HG02588 (cell line): Measurements from ENCODE around the gene SLC6A6.

ENCODE experiments used
- ATAC-seq: cut with Tn5 transposase; IDR thresholded peaks from one replicate; pipeline ENCODE4 v1.9.1; 2021; ENCODE audit warnings: mild to moderate bottlenecking, moderate library complexity; ENCODE audit not compliant: unreplicated experiment

The SLC6A6 gene

DNA sequence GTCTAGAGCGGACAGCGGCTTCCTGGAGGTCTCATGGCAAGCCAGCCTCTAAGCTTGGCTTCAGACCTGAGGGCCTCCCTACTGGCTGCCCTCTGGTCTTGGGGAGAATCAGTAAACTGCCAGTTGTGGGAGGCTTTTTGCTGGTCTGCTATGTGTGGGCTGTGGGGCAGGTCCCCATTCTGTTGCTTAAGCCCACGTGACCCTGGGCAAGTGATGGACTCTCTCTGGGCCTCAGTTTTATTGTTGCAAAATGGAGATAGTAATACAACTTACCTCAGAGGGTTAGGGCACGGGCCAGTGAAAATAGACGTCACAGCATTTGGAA, 61.7 kb downstream of the SLC6A6 start:
- no peak for ATAC-seq

GRCh38 chr3:14464521-14464920, 62.1 kb downstream of the SLC6A6 start:
- no peak for ATAC-seq

- no peak for ATAC-seq
Observed at GRCh38 chr3:14465425-14465824, 63.0 kb downstream of the SLC6A6 start.

- ATAC-seq, result no peak
Observed at GRCh38 chr3:14466179-14466903, 63.9 kb downstream of the SLC6A6 start.

GRCh38 chr3:14467814-14468620, 65.6 kb downstream of the SLC6A6 start:
- no peak for ATAC-seq

DNA sequence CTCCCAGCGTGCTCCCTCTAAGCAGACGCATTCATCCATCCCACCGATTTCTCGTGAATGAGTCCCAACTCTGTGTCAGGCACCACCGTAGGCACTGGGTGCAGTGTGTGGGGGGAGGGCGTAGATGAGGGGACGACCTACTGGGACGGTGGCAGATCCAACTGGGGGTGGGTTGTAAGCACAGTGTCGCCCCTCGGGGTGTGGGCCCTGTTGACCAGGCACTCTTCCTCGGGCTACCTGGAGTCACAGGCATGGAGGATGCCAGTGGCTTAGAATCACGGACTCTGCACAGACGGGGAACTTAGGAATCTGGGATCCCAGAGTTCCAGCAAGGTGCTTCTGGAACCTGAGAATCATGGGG, 66.2 kb downstream of the SLC6A6 start:
- ATAC-seq, result no peak

DNA sequence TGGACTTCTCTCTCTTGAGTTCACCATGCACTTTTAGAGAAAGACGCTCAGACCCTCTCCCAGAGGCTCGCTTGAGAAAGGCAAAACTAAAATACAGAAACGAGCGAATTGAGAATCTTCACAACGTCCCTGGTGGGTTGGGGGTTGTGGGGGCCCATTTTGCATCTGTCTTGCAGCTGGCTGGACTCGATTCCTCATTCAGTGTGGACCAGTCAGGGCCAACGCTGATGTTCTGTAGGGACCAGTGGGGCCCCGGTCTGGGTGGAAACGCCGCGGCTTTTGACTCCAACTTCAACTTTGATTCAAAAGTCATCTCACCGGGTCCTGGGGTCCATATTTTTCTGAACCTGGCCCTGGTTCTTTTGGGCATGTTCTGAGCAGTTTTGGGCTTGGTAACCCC, 68.1 kb downstream of the SLC6A6 start:
- no peak for ATAC-seq

- no peak for ATAC-seq
Observed at GRCh38 chr3:14471016-14471415, 68.6 kb downstream of the SLC6A6 start.

- ATAC-seq, result no peak
Observed at GRCh38 chr3:14471690-14472089, 69.3 kb downstream of the SLC6A6 start.

- no peak for ATAC-seq
Observed at GRCh38 chr3:14472471-14473351, 70.3 kb downstream of the SLC6A6 start.

GRCh38 chr3:14473411-14473891, 71.0 kb downstream of the SLC6A6 start:
- no peak for ATAC-seq

DNA sequence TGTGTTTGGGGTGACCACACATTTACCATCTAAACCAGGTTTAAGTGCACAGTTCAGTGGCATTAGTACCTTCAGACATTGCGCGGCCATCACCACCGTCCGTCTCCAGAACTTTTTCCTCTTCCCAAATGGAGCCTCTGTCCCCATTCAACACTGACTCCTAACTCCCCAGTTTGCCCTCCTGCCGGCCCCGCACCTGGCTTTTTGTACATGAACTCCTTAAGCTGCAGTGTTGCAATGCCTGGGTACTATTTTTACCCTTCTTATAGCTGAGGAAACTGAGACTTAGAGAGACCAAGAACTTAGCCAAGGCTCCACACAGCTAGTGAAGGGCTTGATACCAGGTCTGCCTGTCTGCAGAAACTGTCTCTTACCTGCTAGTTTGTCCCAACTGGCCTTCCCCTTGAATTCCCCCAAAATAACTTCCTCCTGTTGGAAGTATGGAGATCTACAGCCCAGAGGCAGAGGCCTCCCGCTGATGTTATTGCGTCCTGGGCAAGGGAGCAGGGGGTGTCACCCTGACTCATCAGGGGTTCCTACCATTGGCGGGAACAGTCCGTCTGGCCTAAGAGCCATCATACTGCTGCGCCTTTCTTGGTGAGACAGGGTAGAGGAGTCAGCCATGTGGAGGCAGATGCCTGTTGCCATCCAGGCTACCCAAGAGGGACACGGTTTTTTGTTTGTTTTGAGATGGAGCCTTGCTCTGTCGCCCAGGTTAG, 72.1 kb downstream of the SLC6A6 start:
- ATAC-seq, result no peak

GRCh38 chr3:14475621-14476020, 73.2 kb downstream of the SLC6A6 start:
- no peak for ATAC-seq

DNA sequence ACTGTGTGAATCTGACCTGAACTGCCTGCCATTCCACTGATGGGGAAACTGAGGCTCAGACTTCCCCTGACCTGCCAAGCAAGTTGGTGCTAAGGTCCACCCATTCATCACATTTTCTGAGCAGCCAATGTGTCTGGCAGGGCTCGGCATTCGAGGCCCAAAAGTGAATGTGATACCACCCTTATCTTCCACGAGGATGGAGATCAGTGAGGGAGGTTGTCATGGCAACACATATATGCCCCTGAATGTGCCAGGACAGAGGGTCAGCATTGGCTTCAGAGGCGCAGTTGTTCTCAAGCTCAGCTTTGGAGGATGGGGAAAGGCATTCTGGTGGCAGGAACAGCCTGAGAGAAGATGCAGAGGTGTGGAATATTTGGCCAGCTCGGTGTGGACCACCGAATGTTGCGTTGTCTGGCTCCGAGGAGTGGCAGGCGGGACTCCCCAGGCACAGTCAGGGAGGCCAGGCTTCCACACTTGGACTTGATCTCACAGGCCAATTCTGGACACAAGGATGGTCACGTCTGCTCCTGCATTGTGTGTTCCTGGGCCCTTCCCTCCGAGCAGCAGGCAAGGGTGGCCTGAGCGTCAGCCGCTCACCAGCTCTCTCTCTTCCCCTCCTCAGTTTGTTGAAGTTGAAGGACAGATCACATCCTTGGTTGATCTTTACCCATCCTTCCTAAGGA, 74.3 kb downstream of the SLC6A6 start:
- no peak for ATAC-seq

DNA sequence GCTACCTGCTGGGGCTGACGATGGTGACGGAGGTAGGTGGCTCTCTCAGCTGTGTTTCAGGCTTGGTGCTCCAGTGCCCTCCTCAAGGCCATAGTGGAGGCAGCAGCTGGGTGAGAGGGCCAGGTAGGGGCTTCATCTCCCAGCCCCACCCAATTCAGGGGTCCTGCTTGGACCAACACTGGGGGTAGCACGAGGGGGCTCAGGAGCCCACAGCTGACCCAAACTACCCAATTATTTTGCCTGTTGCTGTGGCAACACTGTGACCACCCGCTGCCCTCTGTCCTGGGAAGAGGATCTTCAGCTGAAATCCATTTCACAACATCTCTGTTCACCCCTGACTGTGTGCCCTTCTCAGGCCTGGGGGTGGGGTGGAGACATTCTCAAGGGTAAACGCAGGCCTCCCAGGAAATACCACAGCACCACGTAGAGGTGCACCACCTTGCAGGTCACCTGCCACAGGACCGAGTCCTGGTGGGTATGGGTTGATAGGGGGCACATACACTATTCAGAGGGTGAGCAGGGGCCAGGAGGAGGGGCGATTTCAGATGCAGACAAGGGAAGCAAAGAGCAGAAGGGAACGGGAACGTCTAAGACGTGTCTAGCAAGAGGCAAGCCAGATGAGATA, 75.0 kb downstream of the SLC6A6 start:
- ATAC-seq, result no peak

DNA sequence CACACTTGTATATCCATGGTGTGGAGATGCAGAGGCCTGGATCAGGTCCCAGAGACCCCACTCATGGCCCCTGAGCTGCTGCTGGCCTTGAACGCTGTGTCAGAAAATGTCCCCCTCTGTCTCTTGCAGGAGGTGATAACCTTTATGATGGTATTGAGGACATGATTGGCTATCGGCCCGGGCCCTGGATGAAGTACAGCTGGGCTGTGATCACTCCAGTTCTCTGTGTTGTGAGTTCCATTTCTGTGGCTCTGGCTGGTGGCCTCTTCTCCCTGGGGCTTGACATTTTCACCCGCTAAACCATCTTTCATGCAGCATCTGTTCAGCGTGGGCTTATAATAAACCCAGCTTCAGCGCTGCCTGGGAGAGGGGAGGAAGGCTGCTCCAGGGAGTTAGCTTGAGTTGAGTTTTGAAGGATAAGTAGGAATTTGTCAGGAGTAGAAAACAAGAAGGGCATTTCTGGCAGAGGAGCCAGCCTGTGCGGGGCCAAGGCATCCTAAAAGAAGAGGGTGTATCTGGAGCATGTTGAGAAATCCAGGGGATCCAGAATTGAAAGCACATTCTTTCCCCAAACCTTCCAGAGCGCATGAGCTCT, 76.6 kb downstream of the SLC6A6 start:
- no peak for ATAC-seq

DNA sequence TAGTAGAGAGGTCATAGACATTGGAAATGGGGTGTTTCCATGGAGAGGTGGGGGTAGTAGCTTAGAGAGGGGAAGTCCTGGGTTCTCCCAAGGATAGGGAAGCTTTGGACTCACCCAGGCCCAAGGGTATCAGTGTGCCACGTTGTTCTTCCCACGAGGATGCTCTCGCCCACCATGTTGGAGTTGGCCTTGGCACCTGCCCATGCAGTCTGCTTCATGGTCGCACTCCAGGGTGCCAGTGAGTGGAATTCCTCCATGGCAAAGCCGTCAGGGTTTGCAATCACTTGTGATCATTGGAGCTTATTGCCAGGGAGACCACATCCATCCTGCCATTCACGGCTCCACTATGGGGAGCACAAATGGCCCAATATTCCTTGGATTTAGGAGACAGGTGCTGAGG, 77.2 kb downstream of the SLC6A6 start:
- no peak for ATAC-seq

DNA sequence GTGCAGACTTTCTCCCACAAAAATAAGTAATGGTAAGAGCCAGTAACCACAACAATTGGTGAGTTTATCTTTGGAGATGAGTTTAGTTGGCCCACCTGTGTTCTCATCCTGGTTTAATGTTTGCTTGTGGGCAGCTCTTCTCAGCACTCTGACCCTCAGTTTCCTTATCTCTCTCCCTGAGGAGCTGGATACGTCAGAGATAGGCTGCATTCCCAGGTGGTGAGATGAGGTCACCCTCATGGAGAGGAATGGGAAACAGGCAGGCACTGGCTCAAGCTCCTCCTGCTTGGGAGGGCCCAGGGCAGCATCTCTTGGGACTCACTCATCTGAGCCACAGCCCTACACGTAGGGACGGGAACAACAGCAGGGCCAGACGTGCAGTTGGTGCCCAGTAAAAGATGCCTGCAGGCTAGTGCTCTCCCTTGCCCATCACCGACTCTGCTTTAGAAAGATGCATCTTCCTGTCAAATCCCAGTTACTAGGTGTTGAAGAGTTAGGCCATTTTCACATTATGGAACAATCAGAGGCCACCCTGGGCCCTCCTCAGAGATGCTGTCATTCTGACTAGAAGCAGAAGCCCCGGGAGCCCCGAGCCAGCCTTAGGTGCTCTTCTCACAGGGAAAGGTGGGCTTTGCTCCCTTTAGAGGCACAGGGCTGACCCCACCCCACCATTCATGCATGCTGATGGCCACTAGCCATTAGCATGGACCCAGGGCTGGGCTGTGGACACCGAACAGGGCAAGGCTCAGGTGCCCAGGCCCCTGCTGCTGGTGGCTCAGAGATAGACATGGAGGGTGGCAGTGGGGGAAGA, 78.0 kb downstream of the SLC6A6 start:
- no peak for ATAC-seq
